Glomerular endothelial cell (primary cell): ENCODE data around the gene SPA17. TPM values are rescaled to one million over a fixed set of nuclear protein-coding genes. Genes with fewer than 3 reads are reported as not detected.

Experiments used
- DNase-seq: peaks from one replicate; pipeline ENCODE4 v3.0.0-alpha.2; 2011; ENCODE audit warnings: low read depth, low spot score; ENCODE audit errors: extremely low read depth
- total RNA-seq: library from RNA; depleted of rRNA; stranded (reverse); fragments of >200 nt; gene quantifications from 2 replicates; pipeline ENCODE4 v1.2.3, GENCODE V29; 2015

The SPA17 gene
- total RNA-seq = 6.9 and 11.1 TPM in 2 replicates

GRCh38 chr11:124673333-124674167 lies at the start of gene SPA17, which contains the start of gene SIAE:
Gene SPA17 (plus strand): TSS chr11:124673904. CDS start chr11:124675265, 1,361 bp downstream.
Gene SIAE (minus strand): TSS chr11:124673739. CDS start chr11:124673708, 31 bp downstream.
- peak; percentile 81 for DNase-seq

GRCh38 chr11:124625504-124626168 lies 48.1 kb upstream of the SPA17 start:
- DNase-seq = no peak

GRCh38 chr11:124627546-124627945 lies 46.2 kb upstream of the SPA17 start:
- DNase-seq = no peak

GRCh38 chr11:124629961-124630360 lies 43.7 kb upstream of the SPA17 start:
- DNase-seq = no peak

GRCh38 chr11:124633355-124633754 lies 40.3 kb upstream of the SPA17 start:
- no peak for DNase-seq

- no peak for DNase-seq
Measured at GRCh38 chr11:124635932-124636331, 37.8 kb upstream of the SPA17 start.

- no peak for DNase-seq
Measured at GRCh38 chr11:124638500-124638899, 35.2 kb upstream of the SPA17 start.

- DNase-seq = no peak
Measured at GRCh38 chr11:124639186-124639585, 34.5 kb upstream of the SPA17 start.

- no peak for DNase-seq
Measured at GRCh38 chr11:124640666-124641065, 33.0 kb upstream of the SPA17 start.

- DNase-seq = no peak
Measured at GRCh38 chr11:124642628-124643027, 31.1 kb upstream of the SPA17 start.

- DNase-seq = no peak
Measured at GRCh38 chr11:124643042-124643604, 30.6 kb upstream of the SPA17 start.

GRCh38 chr11:124643605-124644425 lies 29.9 kb upstream of the SPA17 start:
- DNase-seq = no peak

GRCh38 chr11:124644426-124645280 lies 29.1 kb upstream of the SPA17 start:
- no peak for DNase-seq

GRCh38 chr11:124646148-124646547 lies 27.6 kb upstream of the SPA17 start:
- no peak for DNase-seq

- no peak for DNase-seq
Measured at GRCh38 chr11:124648610-124649009, 25.1 kb upstream of the SPA17 start.

GRCh38 chr11:124656774-124657630 lies 16.7 kb upstream of the SPA17 start:
- no peak for DNase-seq

GRCh38 chr11:124657904-124658303 lies 15.8 kb upstream of the SPA17 start:
- DNase-seq = no peak

GRCh38 chr11:124658501-124658900 lies 15.2 kb upstream of the SPA17 start:
- DNase-seq = no peak

GRCh38 chr11:124658986-124659385 lies 14.7 kb upstream of the SPA17 start:
- DNase-seq = no peak
